Lower leg skin (tissue), 4 donors: ENCODE data around the gene SLC6A17. TPM values are rescaled to one million over a fixed set of nuclear protein-coding genes. Genes with fewer than 3 reads are reported as not detected.

Experiments
- DNase-seq, 2 donors: peaks; one replicate each; pipeline ENCODE4 v3.0.0-alpha.2; 2019; ENCODE audit warnings: low spot score in 2 of 2
- H3K4me3 ChIP-seq: fragments of 200-600 bp; sonication (generic); 2 replicates; pipeline ENCODE4 v1.5.1; 2017; ENCODE audit warnings: mild to moderate bottlenecking, low read depth; ENCODE audit not compliant: poor library complexity, severe bottlenecking
- CTCF ChIP-seq, 3 donors: fragments of 450-650 bp; IDR thresholded peaks; one replicate each; pipeline ENCODE4 v1.5.1; 2016; ENCODE audit warnings: antibody characterized with exemption in 3 of 3, mild to moderate bottlenecking in 3 of 3, moderate library complexity in 2 of 3
- POLR2A ChIP-seq, 2 donors: fragments of 450-650 bp; IDR thresholded peaks; one replicate each; pipeline ENCODE4 v1.6.1; 2016 to 2017; ENCODE audit warnings: antibody characterized with exemption in 2 of 2, mild to moderate bottlenecking in 1 of 2, moderate library complexity in 1 of 2
- WGBS, 2 donors: methylation state at CpG; one replicate each; pipeline ENCODE4 v1.1.5; 2018; 5-methylcytosine and 5-hydroxymethylcytosine counted together
- intact Hi-C: fragments of 100-400 bp; cut with DNase I; formaldehyde crosslinking; loops from one replicate; pipeline ENCODE4 v1.15.0; 2023; ENCODE audit warnings: low total_unique reads
- total RNA-seq, 4 donors: library from RNA; depleted of rRNA; stranded (reverse); fragments of >200 nt; gene quantifications; one replicate each; pipeline ENCODE4 v1.1.0, GENCODE V29; 2016

Gene SLC6A17
- total RNA-seq, 4 donors from 2014 or later, result 4.5 to 6.9 (median 5.8) TPM

GRCh38 chr1:110186558-110186957, 36.3 kb downstream of the SLC6A17 start:
- TF ChIP-seq CTCF (IDR thresholded peaks at IDR 0.05) (no peak), POLR2A (IDR thresholded peaks at IDR 0.05) (no peak)
- no peak for DNase-seq
- H3K4me3 ChIP-seq, result no peak overlapping the region
- 18 to 28% methylated on average over 5 of the region's 5 CpGs for WGBS, 2 donors
- intact Hi-C loops, result no loop called here

DNA sequence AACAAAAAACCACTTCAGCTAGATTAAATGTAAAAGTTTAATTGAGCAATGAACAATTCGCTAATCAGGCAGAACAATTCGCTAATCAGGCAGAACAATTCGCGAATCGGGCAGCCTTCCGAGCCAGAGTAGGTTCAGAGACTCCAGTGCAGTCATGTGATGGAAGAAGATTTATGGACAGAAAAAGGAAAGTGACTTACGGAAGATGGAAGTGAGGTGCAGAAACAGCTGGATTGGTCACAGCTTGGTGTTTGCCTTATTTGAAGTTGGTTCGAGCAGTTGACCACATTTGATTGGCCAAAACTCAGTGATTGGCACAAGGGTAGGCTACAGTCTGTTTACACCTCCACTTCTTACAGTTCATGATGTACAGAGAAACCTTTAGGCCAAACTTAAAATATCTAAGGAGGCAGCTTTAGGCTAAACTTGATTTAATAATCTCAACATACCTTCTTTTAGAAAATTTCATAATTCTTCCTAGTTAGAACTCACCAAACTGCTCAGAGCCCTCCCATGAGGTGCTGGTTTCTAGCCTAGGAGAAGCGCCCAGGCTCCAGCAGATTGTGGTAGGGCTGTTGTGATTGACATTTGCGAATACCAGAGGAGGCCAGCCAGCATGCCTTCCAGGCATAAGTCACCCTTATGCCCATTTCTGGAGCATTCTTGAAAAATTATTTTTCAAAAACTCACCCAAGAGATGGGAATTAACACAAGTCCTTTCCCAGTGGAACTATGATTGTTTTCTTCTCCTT, 37.0 kb downstream of the SLC6A17 start:
- H3K4me3 ChIP-seq, result no peak overlapping the region
- intact Hi-C loops, result no loop called here
- DNase-seq, result no peak
- WGBS, 2 donors, result 40 to 59% methylated on average over 10 of the region's 10 CpGs
- no peak for TF ChIP-seq CTCF (IDR thresholded peaks at IDR 0.05)
- TF ChIP-seq POLR2A (IDR thresholded peaks at IDR 0.05), result no peak

DNA sequence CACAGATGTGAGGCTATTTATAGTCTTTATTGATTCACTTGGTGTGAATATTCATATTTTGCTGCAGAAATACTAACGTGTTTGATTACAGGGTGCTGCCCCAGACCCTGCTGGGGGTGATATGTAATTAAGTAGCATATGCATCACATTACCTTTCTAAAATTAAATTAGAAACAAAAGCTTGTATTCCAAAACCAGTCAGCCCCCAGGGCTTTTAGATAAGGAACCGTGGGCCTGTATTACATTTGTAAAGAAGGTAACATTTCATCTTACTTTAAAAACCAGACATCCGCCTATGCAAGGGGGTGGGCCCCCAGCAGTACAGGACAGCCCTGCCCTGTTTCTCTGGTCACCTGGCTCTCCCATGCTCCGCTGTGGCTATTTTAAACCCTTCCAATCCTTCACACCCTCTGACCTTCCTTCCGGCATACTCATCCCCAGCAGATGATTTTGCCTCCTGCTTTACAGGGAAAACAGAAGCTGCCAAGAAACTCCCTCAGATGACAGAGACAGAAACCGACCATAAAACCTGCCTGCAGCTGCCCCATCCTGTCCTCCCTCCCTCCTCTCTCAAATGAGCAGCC, 37.8 kb downstream of the SLC6A17 start:
- WGBS, 2 donors, result 28 to 30% methylated on average over 6 of the region's 6 CpGs
- no peak for DNase-seq
- no peak overlapping the region for H3K4me3 ChIP-seq
- TF ChIP-seq CTCF (IDR thresholded peaks at IDR 0.05) (no peak), POLR2A (IDR thresholded peaks at IDR 0.05) (no peak)
- intact Hi-C loops, result no loop called here

DNA sequence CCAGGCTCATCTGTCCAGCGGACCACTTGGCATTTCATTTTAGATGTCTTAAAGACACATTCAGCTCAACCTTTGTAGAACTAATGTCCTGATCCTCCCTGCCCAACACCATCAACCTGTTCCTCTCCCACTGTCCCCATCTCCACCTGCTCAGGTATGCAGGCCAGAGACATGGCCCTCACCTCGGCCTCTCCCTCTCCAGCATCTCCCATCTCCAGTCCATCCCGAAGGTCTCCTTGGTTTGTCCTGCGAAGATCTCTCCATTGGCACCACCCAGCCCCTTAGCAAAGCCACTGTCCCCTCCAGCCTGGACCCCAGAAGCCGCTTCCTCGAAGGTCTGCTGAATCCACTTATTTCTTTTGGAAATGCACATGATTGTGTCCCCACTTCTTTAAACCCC, 38.9 kb downstream of the SLC6A17 start:
- WGBS, 2 donors, result 86 to 89% methylated on average over 6 of the region's 6 CpGs
- no peak for DNase-seq
- H3K4me3 ChIP-seq, result no peak overlapping the region
- TF ChIP-seq POLR2A (IDR thresholded peaks at IDR 0.05), result no peak
- intact Hi-C loops, result no loop called here

DNA sequence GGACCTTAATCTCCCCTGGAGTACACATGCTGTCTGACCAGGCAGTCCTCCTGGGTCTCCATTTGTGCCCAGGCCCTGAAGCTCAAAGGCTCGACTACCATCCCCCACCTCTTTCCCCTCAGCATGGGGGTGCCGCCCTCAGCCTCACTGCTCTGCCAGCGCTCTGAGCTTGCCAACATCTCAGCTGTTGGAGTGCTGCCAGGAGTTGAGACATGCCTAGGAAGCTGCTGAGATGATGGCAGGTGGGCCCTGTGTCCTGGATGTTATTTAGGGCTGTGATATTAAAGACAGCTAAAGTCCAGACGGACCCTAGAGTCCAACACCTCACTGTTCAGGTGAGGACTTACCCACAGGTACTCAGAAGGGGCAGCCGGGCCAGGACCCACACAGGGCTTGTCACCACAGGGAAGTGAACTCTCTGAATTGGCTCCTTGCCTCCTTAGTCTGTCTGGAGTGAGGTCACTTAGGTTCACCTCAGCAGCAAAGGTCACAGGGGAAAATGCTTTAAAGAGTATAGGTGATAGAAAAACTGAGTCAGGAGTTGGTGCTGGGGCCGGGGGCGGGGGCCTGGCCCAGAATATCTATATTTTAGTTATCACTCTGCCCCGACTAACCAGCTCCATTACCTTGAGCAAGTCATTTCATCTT, 40.1 kb downstream of the SLC6A17 start:
- intact Hi-C loops, result no loop called here
- WGBS, 2 donors, result 58 to 60% methylated on average over 8 of the region's 8 CpGs
- no peak for TF ChIP-seq POLR2A (IDR thresholded peaks at IDR 0.05)
- no peak for TF ChIP-seq CTCF (IDR thresholded peaks at IDR 0.05)
- DNase-seq, result no peak
- no peak overlapping the region for H3K4me3 ChIP-seq

DNA sequence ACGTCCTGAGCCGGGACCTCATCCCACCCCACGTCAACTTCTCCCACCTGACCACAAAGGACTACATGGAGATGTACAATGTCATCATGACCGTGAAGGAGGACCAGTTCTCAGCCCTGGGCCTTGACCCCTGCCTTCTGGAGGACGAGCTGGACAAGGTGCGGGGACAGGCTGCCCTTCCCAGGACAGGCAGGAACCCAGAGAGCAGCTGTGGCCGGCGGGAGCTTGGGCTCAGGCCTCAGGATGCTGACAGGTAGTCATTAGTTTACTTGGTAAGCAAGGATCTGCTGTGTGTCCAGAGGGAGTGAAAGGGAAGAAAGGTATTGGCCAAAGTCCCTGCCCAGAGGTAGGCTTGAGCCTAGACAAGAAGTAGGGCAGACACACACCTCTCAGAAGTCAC, 42.2 kb downstream of the SLC6A17 start:
- 76 to 80% methylated on average over 8 of the region's 8 CpGs for WGBS, 2 donors
- H3K4me3 ChIP-seq, result no peak overlapping the region
- no peak for DNase-seq
- intact Hi-C loops, result no loop called here
- TF ChIP-seq POLR2A (IDR thresholded peaks at IDR 0.05), result no peak
- TF ChIP-seq CTCF (IDR thresholded peaks at IDR 0.05), result no peak
